Gastrocnemius medialis (tissue), 4 donors: Measurements from ENCODE around the gene IWS1.

Source experiments
- POLR2A ChIP-seq, 2 donors: fragments of 450-650 bp; IDR thresholded peaks; one replicate each; pipeline ENCODE4 v1.6.1; 2017; ENCODE audit warnings: antibody characterized with exemption in 2 of 2, mild to moderate bottlenecking in 2 of 2, moderate library complexity in 2 of 2
- TF ChIP-seq, protein P1 (sequence below), 5 experiments: fragments of 450-650 bp in 3 of 5; fragments of 200-600 bp in 2 of 5; sonication (generic) in 2 of 5; IDR thresholded peaks in 4 of 5; conservative IDR thresholded peaks in 1 of 5; 1 replicate in 4 of 5; 2 replicates in 1 of 5; pipeline ENCODE4 v1.5.1; 2016 to 2019; ENCODE audit warnings: antibody characterized with exemption in 5 of 5, mild to moderate bottlenecking in 3 of 5, moderate library complexity in 3 of 5

DNA sequence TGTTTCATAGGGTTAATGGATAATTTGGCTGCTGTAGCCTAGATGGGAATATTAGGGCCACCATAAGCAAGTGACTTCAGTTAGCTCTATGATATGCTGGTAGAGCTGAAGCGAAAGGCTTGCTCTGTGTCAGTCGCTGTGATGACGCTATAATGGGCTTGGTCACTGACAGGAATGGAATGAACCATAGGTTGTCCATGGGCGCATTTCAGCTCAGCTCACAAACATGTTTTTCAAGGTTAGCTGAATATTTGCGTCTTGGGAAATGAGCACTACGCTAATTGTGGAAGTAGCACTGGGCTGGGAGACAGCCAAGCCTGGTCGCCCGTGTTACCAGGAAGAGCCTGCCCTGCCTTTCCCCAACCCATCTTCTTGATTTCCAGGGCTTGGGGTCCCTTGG is 6.0 kb upstream of the IWS1 start:
- TF ChIP-seq, protein P1, sequence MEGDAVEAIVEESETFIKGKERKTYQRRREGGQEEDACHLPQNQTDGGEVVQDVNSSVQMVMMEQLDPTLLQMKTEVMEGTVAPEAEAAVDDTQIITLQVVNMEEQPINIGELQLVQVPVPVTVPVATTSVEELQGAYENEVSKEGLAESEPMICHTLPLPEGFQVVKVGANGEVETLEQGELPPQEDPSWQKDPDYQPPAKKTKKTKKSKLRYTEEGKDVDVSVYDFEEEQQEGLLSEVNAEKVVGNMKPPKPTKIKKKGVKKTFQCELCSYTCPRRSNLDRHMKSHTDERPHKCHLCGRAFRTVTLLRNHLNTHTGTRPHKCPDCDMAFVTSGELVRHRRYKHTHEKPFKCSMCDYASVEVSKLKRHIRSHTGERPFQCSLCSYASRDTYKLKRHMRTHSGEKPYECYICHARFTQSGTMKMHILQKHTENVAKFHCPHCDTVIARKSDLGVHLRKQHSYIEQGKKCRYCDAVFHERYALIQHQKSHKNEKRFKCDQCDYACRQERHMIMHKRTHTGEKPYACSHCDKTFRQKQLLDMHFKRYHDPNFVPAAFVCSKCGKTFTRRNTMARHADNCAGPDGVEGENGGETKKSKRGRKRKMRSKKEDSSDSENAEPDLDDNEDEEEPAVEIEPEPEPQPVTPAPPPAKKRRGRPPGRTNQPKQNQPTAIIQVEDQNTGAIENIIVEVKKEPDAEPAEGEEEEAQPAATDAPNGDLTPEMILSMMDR (IDR thresholded peaks at IDR 0.05 in 4 of 5, conservative IDR thresholded peaks at IDR 0.05 in 1 of 5): no peak
- TF ChIP-seq POLR2A (IDR thresholded peaks at IDR 0.05): no peak
